IPS-15b (cell line): ENCODE measurements around the gene SKAP1.
"Not testable (repeated sequence)": the region's sequence is repeated elsewhere in the genome, so short reads cannot be mapped to it uniquely, and the experiment has no call there.

Experiments used
- H3K27me3 ChIP-seq: one replicate; pipeline ENCODE4 v1.6.1; 2013; ENCODE audit warnings: low read length; ENCODE audit not compliant: control insufficient read depth, insufficient read depth
- H3K36me3 ChIP-seq: one replicate; pipeline ENCODE4 v1.6.1; 2013; ENCODE audit warnings: low read length; ENCODE audit not compliant: control insufficient read depth, insufficient read depth
- H3K4me1 ChIP-seq: one replicate; pipeline ENCODE4 v1.6.1; 2013; ENCODE audit warnings: mild to moderate bottlenecking, low read length; ENCODE audit not compliant: control insufficient read depth, insufficient read depth
- H3K4me3 ChIP-seq: one replicate; pipeline ENCODE4 v1.5.1; 2013; ENCODE audit warnings: low read depth, low read length
- H3K9ac ChIP-seq: one replicate; pipeline ENCODE4 v1.6.1; 2013; ENCODE audit warnings: low read depth, mild to moderate bottlenecking, low read length
- H3K9me3 ChIP-seq: one replicate; pipeline ENCODE4 v1.6.1; 2013; ENCODE audit warnings: mild to moderate bottlenecking, low read length; ENCODE audit not compliant: control insufficient read depth, insufficient read depth

The SKAP1 gene

GRCh38 chr17:48229936-48230335, 200.1 kb downstream of the SKAP1 start:
- H3K4me1 ChIP-seq = peaks cover 6% of the 10 kb centered on the region
- no peaks in the 10 kb centered on the region for H3K27me3 ChIP-seq
- H3K9me3 ChIP-seq = no peaks in the 10 kb centered on the region
- H3K4me3 ChIP-seq = no peak overlapping the region
- H3K9ac ChIP-seq = no peak overlapping the region
- H3K36me3 ChIP-seq = no peaks in the 10 kb centered on the region

GRCh38 chr17:48228720-48229119, 201.3 kb downstream of the SKAP1 start:
- Histone ChIP-seq H3K9me3 (no peaks in the 10 kb centered on the region), H3K36me3 (no peaks in the 10 kb centered on the region), H3K9ac (no peak overlapping the region), H3K27me3 (no peaks in the 10 kb centered on the region), H3K4me1 (peaks cover 6% of the 10 kb centered on the region), H3K4me3 (no peak overlapping the region)

GRCh38 chr17:48225725-48226567, 204.1 kb downstream of the SKAP1 start:
- Histone ChIP-seq H3K9me3 (no peaks in the 10 kb centered on the region), H3K4me1 (peaks cover 6% of the 10 kb centered on the region), H3K27me3 (no peaks in the 10 kb centered on the region), H3K36me3 (no peaks in the 10 kb centered on the region), H3K4me3 (no peak overlapping the region), H3K9ac (no peak overlapping the region)

- Histone ChIP-seq H3K36me3 (no peaks in the 10 kb centered on the region), H3K9me3 (no peaks in the 10 kb centered on the region), H3K4me1 (peaks cover 8% of the 10 kb centered on the region), H3K9ac (no peak overlapping the region), H3K27me3 (no peaks in the 10 kb centered on the region), H3K4me3 (no peak overlapping the region)
Measured at GRCh38 chr17:48223945-48224344, 206.1 kb downstream of the SKAP1 start.

GRCh38 chr17:48219617-48220016, 210.4 kb downstream of the SKAP1 start:
- no peaks in the 10 kb centered on the region for H3K36me3 ChIP-seq
- no peak overlapping the region for H3K4me3 ChIP-seq
- H3K9me3 ChIP-seq = no peaks in the 10 kb centered on the region
- peaks cover 2% of the 10 kb centered on the region for H3K27me3 ChIP-seq
- H3K9ac ChIP-seq = no peak overlapping the region
- H3K4me1 ChIP-seq = peaks cover 2% of the 10 kb centered on the region

- peaks cover 2% of the 10 kb centered on the region for H3K27me3 ChIP-seq
- H3K9me3 ChIP-seq = no peaks in the 10 kb centered on the region
- H3K36me3 ChIP-seq = no peaks in the 10 kb centered on the region
- no peak overlapping the region for H3K4me3 ChIP-seq
- H3K9ac ChIP-seq = no peak overlapping the region
- peaks cover 2% of the 10 kb centered on the region for H3K4me1 ChIP-seq
Measured at GRCh38 chr17:48215583-48216139, 214.4 kb downstream of the SKAP1 start.

GRCh38 chr17:48213797-48214196, 216.2 kb downstream of the SKAP1 start:
- peaks cover 2% of the 10 kb centered on the region for H3K27me3 ChIP-seq
- H3K9me3 ChIP-seq = no peaks in the 10 kb centered on the region
- H3K4me3 ChIP-seq = no peak overlapping the region
- H3K4me1 ChIP-seq = no peaks in the 10 kb centered on the region
- H3K9ac ChIP-seq = no peak overlapping the region
- no peaks in the 10 kb centered on the region for H3K36me3 ChIP-seq

GRCh38 chr17:48211787-48212186, 218.2 kb downstream of the SKAP1 start:
- H3K9ac ChIP-seq = no peak overlapping the region
- H3K4me1 ChIP-seq = no peaks in the 10 kb centered on the region
- H3K36me3 ChIP-seq = no peaks in the 10 kb centered on the region
- no peaks in the 10 kb centered on the region for H3K27me3 ChIP-seq
- no peak overlapping the region for H3K4me3 ChIP-seq
- H3K9me3 ChIP-seq = no peaks in the 10 kb centered on the region

- H3K4me1 ChIP-seq = no peaks in the 10 kb centered on the region
- H3K36me3 ChIP-seq = no peaks in the 10 kb centered on the region
- H3K27me3 ChIP-seq = no peaks in the 10 kb centered on the region
- H3K9ac ChIP-seq = no peak overlapping the region
- no peak overlapping the region for H3K4me3 ChIP-seq
- H3K9me3 ChIP-seq = no peaks in the 10 kb centered on the region
Measured at GRCh38 chr17:48211011-48211410, 219.0 kb downstream of the SKAP1 start.

- Histone ChIP-seq H3K4me1 (no peaks in the 10 kb centered on the region), H3K4me3 (no peak overlapping the region), H3K9me3 (no peaks in the 10 kb centered on the region), H3K36me3 (no peaks in the 10 kb centered on the region), H3K27me3 (no peaks in the 10 kb centered on the region), H3K9ac (no peak overlapping the region)
Measured at GRCh38 chr17:48209973-48210372, 220.0 kb downstream of the SKAP1 start.

- H3K9me3 ChIP-seq = no peaks in the 10 kb centered on the region
- H3K36me3 ChIP-seq = no peaks in the 10 kb centered on the region
- H3K4me3 ChIP-seq = no peak overlapping the region
- H3K4me1 ChIP-seq = no peaks in the 10 kb centered on the region
- H3K9ac ChIP-seq = no peak overlapping the region
- H3K27me3 ChIP-seq = no peaks in the 10 kb centered on the region
Measured at GRCh38 chr17:48207776-48208544, 222.1 kb downstream of the SKAP1 start.

GRCh38 chr17:48207036-48207435, 223.0 kb downstream of the SKAP1 start:
- not testable (repeated sequence) for H3K36me3 ChIP-seq, H3K9ac ChIP-seq, H3K4me3 ChIP-seq, H3K9me3 ChIP-seq, H3K4me1 ChIP-seq, H3K27me3 ChIP-seq
